ENCODE data around the gene GPR68.

GPR68 gene

GRCh38 chr14:91241863-91242262, 2.6 kb downstream of the GPR68 start:
- Mint-ChIP-seq H3K27me3 (ENCODE audit: low read depth) (peaks cover 10% of the 10 kb centered on the region), H3K4me1 (no peaks in the 10 kb centered on the region)

GRCh38 chr14:91238661-91239060, 5.8 kb downstream of the GPR68 start:
- no peaks in the 10 kb centered on the region for H3K4me1 Mint-ChIP-seq

More at GRCh38 chr14:91241863-91242262, 2.6 kb downstream of the GPR68 start:
- Mint-ChIP-seq H3K36me3 (ENCODE audit: low read depth) (no peaks in the 10 kb centered on the region), H3K9me3 (peaks cover 10% of the 10 kb centered on the region), H3K27ac (no peak overlapping the region), H3K4me3 (no peak overlapping the region)
- TF ChIP-seq CTCF (IDR thresholded peaks at IDR 0.05; ENCODE audit: unreplicated experiment in 3 of 3): no peak

DNA sequence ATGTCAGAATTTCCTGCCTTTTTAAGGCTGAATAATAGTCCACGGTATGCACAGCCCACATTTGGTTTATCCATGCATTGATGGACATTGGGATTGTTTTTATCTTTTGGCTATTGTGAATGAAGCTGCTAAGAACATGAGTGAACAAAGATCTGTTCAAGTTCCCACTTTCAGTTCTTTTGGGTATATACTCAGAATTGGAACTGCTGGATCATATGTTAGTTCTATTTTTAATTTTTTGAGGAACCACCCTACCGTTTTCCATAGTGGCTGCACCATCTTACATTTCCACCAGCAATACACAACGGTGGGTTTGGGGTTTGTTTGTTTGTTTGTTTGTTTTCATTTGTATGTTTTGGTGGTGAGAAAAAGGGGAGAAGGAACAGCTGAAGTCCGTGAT, 6.4 kb downstream of the GPR68 start:
- TF ChIP-seq CTCF (IDR thresholded peaks at IDR 0.05; ENCODE audit: unreplicated experiment in 3 of 3): no peak
- H3K9me3 Mint-ChIP-seq: peaks cover 10% of the 10 kb centered on the region
- no peak overlapping the region for H3K27ac Mint-ChIP-seq
- H3K4me1 Mint-ChIP-seq: no peaks in the 10 kb centered on the region
- H3K4me3 Mint-ChIP-seq: no peak overlapping the region
- H3K27me3 Mint-ChIP-seq (ENCODE audit: low read depth): peaks cover 6% of the 10 kb centered on the region
- H3K36me3 Mint-ChIP-seq (ENCODE audit: low read depth): peaks cover 4% of the 10 kb centered on the region

More at GRCh38 chr14:91238661-91239060, 5.8 kb downstream of the GPR68 start:
- Mint-ChIP-seq H3K36me3 (ENCODE audit: low read depth) (peaks cover 4% of the 10 kb centered on the region), H3K27me3 (ENCODE audit: low read depth) (peaks cover 6% of the 10 kb centered on the region), H3K27ac (no peak overlapping the region), H3K9me3 (peaks cover 10% of the 10 kb centered on the region), H3K4me3 (no peak overlapping the region)
- no peak for TF ChIP-seq CTCF (IDR thresholded peaks at IDR 0.05; ENCODE audit: unreplicated experiment in 3 of 3)

DNA sequence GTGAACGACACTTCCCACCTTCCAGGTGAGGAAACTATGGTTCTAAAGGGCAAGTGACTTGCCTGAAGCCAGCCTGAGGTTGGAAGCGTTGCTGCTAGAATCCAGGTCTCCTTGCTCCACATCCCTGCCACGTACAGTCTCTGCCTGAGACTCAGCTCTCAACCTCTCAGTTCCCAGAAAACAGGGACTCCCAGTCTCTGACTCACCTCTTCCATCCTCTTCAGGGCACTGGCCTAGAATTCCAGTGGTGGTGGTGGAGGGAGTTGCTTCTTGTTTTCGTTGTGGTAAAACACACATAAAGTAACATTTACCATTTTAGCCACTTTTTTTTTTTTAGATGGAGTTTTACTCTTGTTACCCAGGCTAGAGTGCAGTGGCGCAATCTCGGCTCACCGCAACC, 7.3 kb downstream of the GPR68 start:
- TF ChIP-seq CTCF (IDR thresholded peaks at IDR 0.05; ENCODE audit: unreplicated experiment in 3 of 3): no peak
- peaks cover 7% of the 10 kb centered on the region for H3K36me3 Mint-ChIP-seq (ENCODE audit: low read depth)
- peaks cover 13% of the 10 kb centered on the region for H3K9me3 Mint-ChIP-seq
- no peak overlapping the region for H3K27ac Mint-ChIP-seq
- H3K27me3 Mint-ChIP-seq (ENCODE audit: low read depth): peaks cover 6% of the 10 kb centered on the region
- no peak overlapping the region for H3K4me3 Mint-ChIP-seq
- no peaks in the 10 kb centered on the region for H3K4me1 Mint-ChIP-seq

DNA sequence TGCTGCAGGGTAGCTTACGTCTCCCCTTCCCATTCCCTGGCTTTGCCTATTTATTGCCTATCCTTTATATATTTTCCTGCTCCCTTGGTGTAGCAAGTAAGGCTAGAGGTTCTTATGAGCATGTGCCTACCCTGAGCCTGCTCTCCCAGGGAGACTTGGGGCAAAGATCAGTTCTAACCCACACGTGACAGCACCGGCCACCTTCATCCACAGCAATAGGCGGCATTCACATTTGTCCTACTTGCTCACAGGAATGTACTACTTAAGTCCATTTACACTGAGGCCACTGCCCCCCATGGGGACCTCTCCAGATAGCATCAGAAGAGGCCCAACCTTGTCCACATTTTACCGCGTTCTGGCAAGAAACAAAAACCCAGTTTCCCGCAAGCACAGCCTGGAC, 8.7 kb downstream of the GPR68 start:
- Mint-ChIP-seq H3K36me3 (ENCODE audit: low read depth) (peaks cover 16% of the 10 kb centered on the region), H3K9me3 (peaks cover 12% of the 10 kb centered on the region), H3K4me1 (no peaks in the 10 kb centered on the region), H3K27ac (no peak overlapping the region), H3K4me3 (no peak overlapping the region), H3K27me3 (ENCODE audit: low read depth) (no peaks in the 10 kb centered on the region)
- TF ChIP-seq CTCF (IDR thresholded peaks at IDR 0.05; ENCODE audit: unreplicated experiment in 3 of 3): no peak

DNA sequence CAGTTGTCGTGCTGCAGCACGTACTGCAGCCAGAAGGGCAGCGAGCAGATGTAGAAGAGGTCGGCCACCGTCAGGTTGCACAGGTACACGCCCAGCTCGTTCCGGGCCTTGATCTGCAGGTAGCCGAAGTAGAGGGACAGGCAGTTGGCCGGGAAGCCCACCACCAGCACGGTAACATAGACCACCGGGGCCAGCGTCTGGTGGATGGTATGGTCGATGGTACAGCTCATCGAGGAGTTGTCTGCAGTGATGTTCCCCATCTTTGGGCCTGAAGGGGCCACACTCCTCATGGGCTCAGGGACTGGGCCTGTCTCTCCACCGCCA, 9.8 kb downstream of the GPR68 start:
- Mint-ChIP-seq H3K36me3 (ENCODE audit: low read depth) (peaks cover 24% of the 10 kb centered on the region), H3K27me3 (ENCODE audit: low read depth) (no peaks in the 10 kb centered on the region), H3K9me3 (peaks cover 14% of the 10 kb centered on the region), H3K4me3 (no peak overlapping the region), H3K27ac (no peak overlapping the region), H3K4me1 (no peaks in the 10 kb centered on the region)
- no peak for TF ChIP-seq CTCF (IDR thresholded peaks at IDR 0.05; ENCODE audit: unreplicated experiment in 3 of 3)
